Measurements from ENCODE around the gene EOGT.
A peak's percentile ranks its signal among the peaks of the same experiment; 100 is the strongest.

Gene EOGT

DNA sequence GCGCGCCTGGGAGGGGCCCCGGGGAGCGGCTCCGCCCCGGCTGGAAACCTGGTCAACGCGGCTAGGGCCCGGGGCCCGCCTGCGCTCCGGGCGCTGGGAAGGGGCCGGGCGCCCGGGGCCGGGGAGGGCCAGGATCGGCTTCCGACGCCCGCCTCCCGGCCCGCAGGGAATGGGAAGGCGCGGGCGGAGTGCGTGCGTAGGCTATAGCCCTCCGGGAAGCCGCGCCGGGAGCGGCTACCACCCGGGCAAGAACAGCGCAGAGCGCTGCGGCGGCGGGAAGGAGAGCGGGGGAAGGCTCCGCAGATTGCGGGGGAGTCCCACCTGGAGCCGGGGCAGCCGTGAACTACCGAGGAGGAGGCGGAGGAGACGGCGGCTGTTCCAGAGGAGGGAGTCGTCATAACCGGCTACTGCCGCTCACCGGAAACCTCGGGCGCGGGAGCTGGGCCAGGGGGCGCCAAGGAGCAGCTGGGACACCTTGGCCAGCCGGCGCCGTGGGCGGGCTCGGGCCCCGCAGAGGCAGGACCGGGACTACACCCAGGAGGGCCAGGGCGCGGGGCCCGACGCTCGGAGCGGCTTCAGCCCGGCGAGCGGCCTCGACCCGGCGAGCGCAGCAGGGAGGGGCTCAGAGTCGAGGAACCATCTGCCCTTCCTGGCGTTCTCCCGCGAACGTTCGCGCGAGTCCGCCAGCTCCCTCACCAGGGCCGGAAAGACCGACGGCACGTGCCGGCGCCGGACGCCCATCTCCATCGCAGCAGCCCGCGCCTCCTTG is at the start of gene EOGT:
Gene EOGT, minus strand, starts transcription at position 432 of the 769 bp plus-strand sequence. CDS start 3,838 bp downstream, outside the sequence.
- no peak for FAIRE-seq
- TF ChIP-seq POLR2A (IDR thresholded peaks at IDR 0.05; ENCODE audit: low read depth, low read length): peak; percentile 39
- peak; percentile 77 for DNase-seq (ENCODE audit: insufficient read length, low spot score)

DNA sequence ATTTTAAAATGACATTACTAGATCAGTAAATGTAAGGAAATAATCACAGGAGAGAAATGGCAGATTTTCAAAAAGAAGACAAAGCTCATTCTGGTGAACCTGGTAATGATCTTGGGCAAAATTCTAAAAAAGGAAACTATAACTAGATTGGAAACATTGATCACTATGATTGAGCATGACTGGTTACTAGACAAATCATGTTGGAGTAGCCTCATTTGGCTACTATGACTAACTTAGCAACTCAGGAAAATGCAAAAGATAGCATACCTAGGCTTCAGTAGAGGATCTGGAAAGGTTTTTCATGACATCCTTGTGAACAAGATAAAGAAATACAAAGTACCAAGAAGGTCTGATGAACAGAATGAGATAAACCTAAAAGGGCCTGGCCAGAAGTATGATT is 46.2 kb upstream of the EOGT start:
- DNase-seq (ENCODE audit: insufficient read length, low spot score): no peak
- FAIRE-seq: no peak
- TF ChIP-seq POLR2A (IDR thresholded peaks at IDR 0.05; ENCODE audit: low read depth, low read length): no peak

DNA sequence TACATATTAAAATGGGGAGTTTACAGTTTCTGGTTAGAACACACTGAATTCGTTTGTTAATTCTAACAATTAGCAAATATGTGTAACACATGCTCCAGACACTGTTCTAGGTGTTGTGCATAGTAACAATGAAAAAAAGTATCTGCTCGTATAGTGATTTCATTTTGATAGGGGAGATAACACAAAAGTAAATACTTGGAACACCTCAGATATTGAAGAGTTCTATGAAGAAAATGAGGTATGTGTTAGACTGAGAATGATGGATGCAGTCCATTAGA is 45.4 kb upstream of the EOGT start:
- no peak for DNase-seq (ENCODE audit: insufficient read length, low spot score)
- no peak for FAIRE-seq
- no peak for TF ChIP-seq POLR2A (IDR thresholded peaks at IDR 0.05; ENCODE audit: low read depth, low read length)

DNA sequence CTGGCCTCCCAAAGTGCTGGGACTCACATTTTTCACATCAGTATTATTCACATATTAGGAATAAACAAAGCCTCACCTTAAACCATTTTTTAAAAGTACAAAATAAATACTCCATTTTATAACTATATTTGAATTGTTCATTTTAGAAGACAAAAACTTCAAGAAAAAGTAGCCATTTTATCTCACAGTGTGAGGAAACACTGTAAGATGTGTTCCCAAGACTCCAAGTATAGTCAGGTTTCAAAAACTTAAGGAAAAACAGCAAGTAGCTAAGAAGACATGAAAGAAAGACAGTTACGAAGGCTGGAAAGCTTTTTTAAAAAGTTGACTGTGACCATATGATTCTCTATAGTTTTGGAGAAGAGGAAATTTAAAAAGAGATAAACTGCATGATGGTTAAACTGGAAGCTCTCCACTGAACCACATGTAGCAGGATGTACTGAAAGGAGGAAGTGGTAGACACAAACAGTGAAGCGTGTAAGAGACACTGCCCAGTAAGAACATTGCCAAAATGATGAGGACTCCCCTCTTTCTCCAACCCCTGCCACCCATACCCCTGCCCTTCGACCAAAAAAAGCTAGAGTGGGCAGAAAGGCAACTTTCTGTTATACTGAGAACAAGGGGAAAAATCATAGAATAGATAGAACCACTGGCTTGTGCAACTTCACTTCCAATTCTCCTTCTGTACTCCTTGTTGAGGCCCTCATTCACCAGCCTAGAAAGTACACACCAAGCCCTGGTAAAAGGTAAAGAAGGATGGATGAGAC is 44.9 kb upstream of the EOGT start:
- DNase-seq (ENCODE audit: insufficient read length, low spot score) (no peak), FAIRE-seq (no peak)

DNA sequence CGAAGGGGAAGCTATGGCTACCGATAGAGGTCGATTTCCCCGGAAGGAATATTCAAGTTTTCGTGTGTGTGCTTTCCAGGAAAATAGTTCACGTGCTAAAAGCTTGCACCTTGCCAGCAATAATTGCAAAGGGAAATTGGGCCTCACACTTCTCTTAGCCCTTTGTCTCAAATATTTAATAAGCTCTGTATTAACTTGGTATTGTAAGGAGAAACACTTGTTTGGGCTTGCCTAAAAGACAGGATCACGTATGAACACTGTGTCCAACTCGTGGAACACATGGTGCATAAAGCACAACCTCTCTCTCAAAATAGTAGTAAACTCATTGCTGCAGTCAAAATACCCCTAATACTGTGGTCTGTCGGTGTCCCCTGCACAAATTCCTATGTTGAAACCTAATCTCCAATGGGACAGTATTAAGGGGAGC is 39.0 kb upstream of the EOGT start:
- FAIRE-seq (no peak), DNase-seq (ENCODE audit: insufficient read length, low spot score) (no peak)
- TF ChIP-seq POLR2A (IDR thresholded peaks at IDR 0.05; ENCODE audit: low read depth, low read length): no peak

More for the DNA sequence above, 44.9 kb upstream of the EOGT start:
- no peak for TF ChIP-seq POLR2A (IDR thresholded peaks at IDR 0.05; ENCODE audit: low read depth, low read length)

DNA sequence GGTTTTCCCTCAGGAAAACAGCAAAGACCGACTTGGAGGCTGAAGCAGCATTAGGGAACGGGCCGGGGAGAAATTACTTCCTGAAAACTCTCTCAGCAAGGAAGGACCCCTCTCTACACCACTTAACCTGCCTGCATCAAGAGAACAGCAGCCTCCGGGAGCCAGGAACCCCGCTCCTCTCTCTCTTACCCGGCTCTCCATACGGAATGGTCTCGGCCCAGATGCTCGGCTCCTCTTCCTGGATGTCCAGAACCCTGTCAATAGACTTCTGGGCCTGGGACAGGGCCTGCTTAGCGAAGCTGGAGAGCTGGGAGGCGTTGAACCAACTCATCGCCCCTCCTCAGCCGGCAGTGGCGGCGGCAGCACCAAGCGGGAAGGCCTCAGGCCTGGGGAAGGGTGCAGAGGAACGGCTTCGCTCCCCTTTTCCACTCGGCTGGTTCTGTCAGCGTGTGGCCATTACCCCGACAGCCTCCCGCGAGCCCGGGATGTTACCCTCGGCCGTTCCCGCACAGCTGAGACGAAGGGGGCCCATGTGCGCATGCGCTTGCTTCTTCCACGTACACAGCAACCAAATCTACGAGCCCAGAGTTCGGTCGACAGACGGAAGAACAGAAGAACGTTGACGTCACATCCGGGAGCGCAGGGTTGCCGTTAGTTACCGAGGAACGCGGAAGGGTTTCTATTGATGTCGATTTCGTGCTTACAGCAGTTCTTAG is 38.4 kb upstream of the EOGT start, which contains the start of gene TMF1:
Gene TMF1, minus strand, starts transcription at position 578 of the 716 bp plus-strand sequence. Its CDS starts 247 bp downstream, at position 331.
- DNase-seq (ENCODE audit: insufficient read length, low spot score): peak; percentile 82
- peak; percentile 100 for FAIRE-seq
- TF ChIP-seq POLR2A (IDR thresholded peaks at IDR 0.05; ENCODE audit: low read depth, low read length): peak; percentile 89

DNA sequence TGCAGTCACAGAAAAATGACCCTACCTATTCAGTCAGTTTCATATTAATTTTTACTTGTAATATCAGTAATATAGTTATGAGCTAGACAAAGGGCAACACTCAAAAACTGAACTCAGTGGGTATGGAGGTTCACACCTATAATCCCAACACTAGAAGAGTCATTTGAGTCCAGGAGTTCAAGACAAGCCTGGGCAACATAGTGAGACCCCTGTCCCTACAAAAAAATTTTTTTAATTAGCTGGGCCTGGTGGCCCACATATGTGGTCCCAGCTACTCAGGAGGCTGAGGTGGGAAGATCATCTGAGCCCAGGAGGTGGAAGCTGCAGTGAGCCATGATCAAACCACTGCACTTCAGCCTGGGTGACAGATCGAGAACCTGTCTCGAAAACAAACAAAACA is 35.5 kb upstream of the EOGT start:
- TF ChIP-seq POLR2A (IDR thresholded peaks at IDR 0.05; ENCODE audit: low read depth, low read length): no peak
- no peak for DNase-seq (ENCODE audit: insufficient read length, low spot score)
- FAIRE-seq: no peak

DNA sequence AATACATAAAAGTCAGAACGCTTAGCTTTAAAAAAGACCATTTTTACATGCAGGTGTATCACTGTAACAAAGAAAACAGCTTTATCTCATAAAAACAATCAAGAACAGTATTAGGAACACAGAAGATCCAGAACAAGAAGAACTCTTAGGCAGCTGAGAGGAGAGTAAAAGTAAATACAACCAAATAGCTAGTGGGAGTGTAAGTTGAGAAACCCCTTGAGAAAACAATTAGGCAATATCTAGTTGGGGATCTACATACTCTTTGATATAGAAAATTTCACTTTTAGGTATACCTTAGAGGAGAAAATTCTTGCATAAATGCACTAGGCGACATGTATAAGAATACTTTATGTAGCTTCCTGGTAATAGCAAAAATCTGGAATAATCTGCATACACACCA is 31.1 kb upstream of the EOGT start:
- FAIRE-seq: no peak
- TF ChIP-seq POLR2A (IDR thresholded peaks at IDR 0.05; ENCODE audit: low read depth, low read length): no peak
- DNase-seq (ENCODE audit: insufficient read length, low spot score): no peak

DNA sequence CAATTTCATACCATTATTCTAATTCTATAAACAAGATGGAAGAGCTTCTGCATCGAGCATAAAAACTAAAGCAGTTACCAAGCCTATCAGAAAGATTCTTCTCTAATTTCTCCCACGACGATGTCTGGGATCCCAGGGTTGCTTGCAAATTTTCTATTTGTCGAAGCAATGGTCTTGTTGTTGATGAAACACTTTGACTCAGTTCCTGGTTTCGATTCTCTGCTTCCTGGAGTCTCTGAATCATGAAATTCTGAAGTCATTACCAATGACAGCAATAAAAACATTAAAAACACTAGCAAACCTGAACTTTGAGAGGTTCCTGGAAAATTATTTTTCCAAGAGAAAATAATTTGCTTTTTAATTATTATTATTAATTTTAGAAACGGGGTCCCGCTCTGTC is 20.0 kb upstream of the EOGT start:
- DNase-seq (ENCODE audit: insufficient read length, low spot score): peak; percentile 30
- FAIRE-seq: peak; percentile 95
- TF ChIP-seq POLR2A (IDR thresholded peaks at IDR 0.05; ENCODE audit: low read depth, low read length): no peak

DNA sequence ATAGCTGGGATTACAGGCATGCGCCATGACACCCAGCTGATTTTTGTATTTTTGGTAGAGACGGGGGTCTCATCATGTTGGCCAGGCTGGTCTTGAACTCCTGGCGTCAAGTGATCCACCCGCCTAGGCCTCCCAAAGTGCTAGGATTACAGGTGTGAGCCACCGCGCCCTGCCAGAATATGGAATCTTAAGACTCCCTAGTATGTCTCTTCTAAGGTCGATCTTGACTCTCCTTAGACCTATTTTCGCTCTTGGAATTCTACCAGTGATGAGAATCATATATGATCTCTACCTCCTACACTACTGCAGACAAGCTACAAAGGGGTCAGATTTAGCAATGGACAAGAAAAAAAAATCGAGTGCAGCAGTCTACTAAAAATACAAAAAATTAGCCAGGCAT is 19.3 kb upstream of the EOGT start:
- FAIRE-seq: no peak
- no peak for TF ChIP-seq POLR2A (IDR thresholded peaks at IDR 0.05; ENCODE audit: low read depth, low read length)
- no peak for DNase-seq (ENCODE audit: insufficient read length, low spot score)

DNA sequence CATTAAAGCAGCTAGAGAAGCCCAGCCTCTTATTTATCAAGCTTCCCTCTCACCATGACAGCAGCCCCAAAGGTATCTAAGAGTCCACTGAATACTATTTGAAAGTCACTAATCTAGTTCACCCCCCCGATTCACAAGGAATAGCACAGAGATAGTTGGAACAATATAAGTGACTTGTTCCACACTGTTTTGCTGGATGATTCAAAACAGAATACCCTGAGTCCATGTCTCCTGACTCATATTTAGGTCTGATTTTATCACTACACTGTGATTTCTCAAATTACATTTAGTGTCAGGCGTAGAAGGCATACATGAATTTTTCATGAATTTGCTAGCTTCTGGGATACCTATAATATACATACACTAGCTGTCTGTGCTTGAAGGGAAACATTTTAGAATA is 18.7 kb upstream of the EOGT start:
- DNase-seq (ENCODE audit: insufficient read length, low spot score): no peak
- no peak for TF ChIP-seq POLR2A (IDR thresholded peaks at IDR 0.05; ENCODE audit: low read depth, low read length)
- FAIRE-seq: peak; percentile 93

DNA sequence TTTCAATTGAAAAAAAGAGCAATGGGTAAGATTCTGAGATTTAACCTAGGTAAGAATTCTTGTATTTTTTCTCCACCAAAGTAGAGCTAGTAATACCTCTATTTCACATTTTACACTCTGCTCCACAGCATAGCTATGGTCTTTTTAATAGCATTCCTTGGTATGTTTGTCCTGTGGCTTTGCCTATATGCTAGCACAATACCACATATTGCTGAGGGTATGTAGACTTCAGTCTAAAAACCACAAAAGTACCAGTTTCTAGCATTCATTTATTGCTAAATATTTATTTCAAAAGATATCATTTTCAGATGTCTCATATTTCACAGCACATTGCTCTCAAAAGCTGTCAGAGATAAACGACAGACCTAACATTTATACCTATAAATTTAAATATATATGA is 18.2 kb upstream of the EOGT start:
- FAIRE-seq (no peak), DNase-seq (ENCODE audit: insufficient read length, low spot score) (no peak)
- no peak for TF ChIP-seq POLR2A (IDR thresholded peaks at IDR 0.05; ENCODE audit: low read depth, low read length)

DNA sequence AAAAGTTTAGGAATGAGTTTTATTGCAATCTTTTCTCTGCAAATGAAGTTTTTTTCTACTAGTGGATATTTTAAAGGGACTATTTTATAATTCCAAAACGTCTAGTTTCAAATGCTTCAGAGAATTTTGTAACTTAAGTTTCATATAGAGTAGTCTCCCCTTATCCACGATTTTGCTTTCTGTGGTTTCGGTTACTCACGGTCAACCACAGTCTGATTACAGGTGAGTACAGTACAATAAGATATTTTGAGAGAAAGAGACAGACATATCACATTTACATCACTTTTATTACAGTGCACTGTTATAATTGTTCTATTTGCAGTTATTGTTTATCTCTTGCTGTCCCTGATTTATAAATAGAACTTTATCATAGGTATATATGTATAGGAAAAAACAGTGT is 7.4 kb upstream of the EOGT start:
- DNase-seq (ENCODE audit: insufficient read length, low spot score) (no peak), FAIRE-seq (no peak)
- no peak for TF ChIP-seq POLR2A (IDR thresholded peaks at IDR 0.05; ENCODE audit: low read depth, low read length)

DNA sequence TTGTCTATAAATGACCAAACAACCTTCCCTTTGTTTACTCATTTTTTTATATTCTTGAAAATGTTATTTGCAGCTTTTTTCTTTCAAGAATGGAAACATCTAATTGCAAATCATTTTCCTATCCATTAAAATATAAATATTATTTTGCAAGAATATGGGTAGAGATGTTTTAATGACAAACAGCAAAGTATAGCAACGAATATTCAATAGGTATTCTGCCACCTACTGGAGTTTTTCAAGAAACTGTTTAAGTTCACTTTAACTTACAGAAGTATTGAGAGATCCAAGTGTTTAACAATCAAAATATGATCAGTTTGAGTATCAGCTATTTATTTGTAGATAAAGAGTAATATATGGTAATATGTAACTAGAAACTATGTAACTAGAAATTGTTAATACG is 6.9 kb upstream of the EOGT start:
- DNase-seq (ENCODE audit: insufficient read length, low spot score) (no peak), FAIRE-seq (peak; percentile 45)
- no peak for TF ChIP-seq POLR2A (IDR thresholded peaks at IDR 0.05; ENCODE audit: low read depth, low read length)

Measured in H54 (cell line).